K562 (cell line): ENCODE data around the gene PIP4K2C. TPM values are rescaled to one million over a fixed set of nuclear protein-coding genes. Genes with fewer than 3 reads are reported as not detected.

Experiments used
- ARHGAP35 ChIP-seq: fragments of 450-650 bp; IDR thresholded peaks from 2 replicates; pipeline ENCODE4 v1.6.1; 2018; ENCODE audit not compliant: partially characterized antibody
- ARID1B ChIP-seq: fragments of 450-650 bp; IDR thresholded peaks from 2 replicates; pipeline ENCODE4 v1.6.1; 2016; ENCODE audit warnings: antibody characterized with exemption, mild to moderate bottlenecking, inconsistent platforms
- ATF2 ChIP-seq: sonication (generic); formaldehyde crosslinking; IDR thresholded peaks from 2 replicates; pipeline ENCODE4 v1.8.1; 2022; ENCODE audit warnings: missing genetic modification reagents
- ATF7 ChIP-seq: fragments of 450-650 bp; IDR thresholded peaks from 2 replicates; pipeline ENCODE4 v1.7.1; 2014; ENCODE audit warnings: mild to moderate bottlenecking, moderate library complexity
- DNMT1 ChIP-seq: fragments of 450-650 bp; IDR thresholded peaks from 2 replicates; pipeline ENCODE4 v1.6.1; 2016; ENCODE audit warnings: antibody characterized with exemption, mild to moderate bottlenecking
- HSF4 ChIP-seq: fragments of 250-450 bp; sonication (Bioruptor Pico); IDR thresholded peaks from 2 replicates; pipeline ENCODE4 v2.1.2; 2022; ENCODE audit warnings: mild to moderate bottlenecking, moderate library complexity, borderline replicate concordance
- MBD2 ChIP-seq: sonication (generic); IDR thresholded peaks from 2 replicates; pipeline ENCODE4 v1.6.1; 2016; ENCODE audit warnings: low read depth, borderline replicate concordance
- MEIS2 ChIP-seq: fragments of 450-650 bp; IDR thresholded peaks from 2 replicates; pipeline ENCODE4 v1.6.1; 2014; ENCODE audit warnings: mild to moderate bottlenecking; ENCODE audit not compliant: partially characterized antibody
- PREB ChIP-seq: sonication (generic); formaldehyde crosslinking; IDR thresholded peaks from 2 replicates; pipeline ENCODE4 v1.8.1; 2023; ENCODE audit warnings: mild to moderate bottlenecking, missing genetic modification reagents
- SMARCA5 ChIP-seq: fragments of 450-650 bp; IDR thresholded peaks from 2 replicates; pipeline ENCODE4 v1.6.1; 2016
- SMARCC2 ChIP-seq: fragments of 450-650 bp; IDR thresholded peaks from 2 replicates; pipeline ENCODE4 v1.6.1; 2017; ENCODE audit warnings: antibody characterized with exemption, moderate library complexity, mild to moderate bottlenecking, low read depth
- TAF15 ChIP-seq: fragments of 200-400 bp; formaldehyde crosslinking; IDR thresholded peaks from 2 replicates; pipeline ENCODE4 v1.6.1; 2017; ENCODE audit warnings: mild to moderate bottlenecking, low read depth, low read length, moderate library complexity
- TAF7 ChIP-seq: fragments of 450-650 bp; IDR thresholded peaks from 2 replicates; pipeline ENCODE4 v1.6.1; 2016; ENCODE audit warnings: missing genetic modification characterization, missing compliant biosample characterization
- TEAD1 ChIP-seq, 2 experiments: fragments of 450-650 bp in 1 of 2; sonication (generic) in 1 of 2; formaldehyde crosslinking; IDR thresholded peaks; 2 replicates each; pipeline versions ENCODE4 v1.4.0 to v1.8.0; 2020 to 2022; ENCODE audit warnings: mild to moderate bottlenecking in 2 of 2, missing genetic modification reagents in 1 of 2
- ZC3H8 ChIP-seq: fragments of 450-650 bp; IDR thresholded peaks from 2 replicates; pipeline ENCODE4 v1.6.1; 2017
- ZNF146 ChIP-seq: IDR thresholded peaks from one replicate; pipeline ENCODE4 v1.6.1; 2018; ENCODE audit warnings: missing compliant biosample characterization; ENCODE audit not compliant: unreplicated experiment
- ZNF347 ChIP-seq: fragments of 450-650 bp; formaldehyde crosslinking; IDR thresholded peaks from 2 replicates; pipeline ENCODE4 v1.4.0; 2020; ENCODE audit warnings: low read depth, mild to moderate bottlenecking, moderate library complexity
- ZNF766 ChIP-seq: fragments of 200-800 bp; sonication (Bioruptor generic); conservative IDR thresholded peaks from 2 replicates; pipeline ENCODE4 v1.6.1; 2016; ENCODE audit warnings: missing genetic modification characterization, missing compliant biosample characterization
- polyA plus RNA-seq, 8 experiments: library from polyadenylated mRNA; depleted of rRNA in 4 of 8; stranded (reverse) in 5 of 8; unstranded in 3 of 8; fragments of >200 nt; fragmentation: Nextera tagmentation in 2 of 8; fragmentation: Illumina TruSeq in 1 of 8; extraction: Ambion mirVana in 2 of 8; extraction: Trizol in 1 of 8; gene quantifications; 2 replicates each; pipeline versions ENCODE4 v1.2.1 to v1.2.3, GENCODE V29; 2011 to 2014; ENCODE audit warnings: inconsistent platforms in 1 of 8, missing spikeins in 1 of 8
- total RNA-seq, 7 experiments: library from RNA; depleted of rRNA in 6 of 7; stranded (reverse); fragments of >200 nt in 6 of 7; fragmentation: Illumina TruSeq in 2 of 7; extraction: Trizol in 2 of 7; gene quantifications; 2 replicates each; pipeline versions ENCODE4 v1.2.1 to v1.2.3, GENCODE V29; 2011 to 2021; ENCODE audit warnings: low replicate concordance in 1 of 7
- TF ChIP-seq, protein P1 (sequence below): fragments of 250-450 bp; sonication (Bioruptor Pico); IDR thresholded peaks from 2 replicates; pipeline ENCODE4 v1.4.0; 2020; ENCODE audit warnings: mild to moderate bottlenecking, moderate library complexity
- TF ChIP-seq, protein P2 (sequence below): fragments of 200-800 bp; sonication (Bioruptor generic); IDR thresholded peaks from 2 replicates; pipeline ENCODE4 v1.6.1; 2016; ENCODE audit warnings: missing genetic modification characterization, missing compliant biosample characterization

The PIP4K2C gene
- total and polyA plus RNA-seq, 9 of the 15 experiments (the other 6 are each of a cell fraction or from before 2014, with no cell fraction given): 9.0 to 41.4 (median 18.3) TPM

DNA sequence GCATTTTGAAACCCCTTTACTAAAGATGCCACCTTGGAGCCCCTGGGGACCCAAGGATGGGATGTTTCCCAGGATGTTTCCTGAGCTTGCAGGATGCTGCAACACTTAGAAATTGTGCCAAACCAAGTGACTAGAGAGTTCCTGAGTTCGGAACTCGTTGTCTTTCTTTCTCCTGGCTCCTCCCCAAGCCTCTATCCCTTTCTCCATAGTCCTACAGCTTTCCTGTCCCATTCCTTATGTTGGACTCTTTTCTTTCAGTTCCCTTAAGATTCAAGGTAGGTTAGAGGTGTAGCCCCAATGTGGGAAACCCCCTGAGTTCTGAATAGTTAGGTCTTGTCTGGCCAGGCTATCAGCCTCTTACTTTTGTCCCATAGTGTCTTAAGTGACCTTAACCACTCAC is 42.5 kb upstream of the PIP4K2C start (continued):
- TF ChIP-seq ZNF347 (CRISPR knock-in tag): no peak
- TF ChIP-seq MBD2: no peak
- no peak for TF ChIP-seq TAF15
- TF ChIP-seq ZC3H8: no peak
- no peak for TF ChIP-seq HSF4
- TF ChIP-seq ZNF766 (CRISPR knock-in tag): no peak
- TF ChIP-seq ARID1B: peak; percentile 17; the same call in 1 of the 2 replicates
- TF ChIP-seq MEIS2: no peak
- no peak for TF ChIP-seq SMARCA5
- TF ChIP-seq DNMT1: no peak
- TF ChIP-seq, protein P1, sequence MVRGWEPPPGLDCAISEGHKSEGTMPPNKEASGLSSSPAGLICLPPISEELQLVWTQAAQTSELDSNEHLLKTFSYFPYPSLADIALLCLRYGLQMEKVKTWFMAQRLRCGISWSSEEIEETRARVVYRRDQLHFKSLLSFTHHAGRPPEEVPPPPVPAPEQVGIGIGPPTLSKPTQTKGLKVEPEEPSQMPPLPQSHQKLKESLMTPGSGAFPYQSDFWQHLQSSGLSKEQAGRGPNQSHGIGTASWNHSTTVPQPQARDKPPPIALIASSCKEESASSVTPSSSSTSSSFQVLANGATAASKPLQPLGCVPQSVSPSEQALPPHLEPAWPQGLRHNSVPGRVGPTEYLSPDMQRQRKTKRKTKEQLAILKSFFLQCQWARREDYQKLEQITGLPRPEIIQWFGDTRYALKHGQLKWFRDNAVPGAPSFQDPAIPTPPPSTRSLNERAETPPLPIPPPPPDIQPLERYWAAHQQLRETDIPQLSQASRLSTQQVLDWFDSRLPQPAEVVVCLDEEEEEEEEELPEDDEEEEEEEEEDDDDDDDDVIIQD: no peak
- TF ChIP-seq PREB (CRISPR knock-in tag): no peak
- no peak for TF ChIP-seq SMARCC2
- TF ChIP-seq ATF2 (CRISPR knock-in tag): no peak
- TF ChIP-seq ARHGAP35: no peak
- TF ChIP-seq, protein P2, sequence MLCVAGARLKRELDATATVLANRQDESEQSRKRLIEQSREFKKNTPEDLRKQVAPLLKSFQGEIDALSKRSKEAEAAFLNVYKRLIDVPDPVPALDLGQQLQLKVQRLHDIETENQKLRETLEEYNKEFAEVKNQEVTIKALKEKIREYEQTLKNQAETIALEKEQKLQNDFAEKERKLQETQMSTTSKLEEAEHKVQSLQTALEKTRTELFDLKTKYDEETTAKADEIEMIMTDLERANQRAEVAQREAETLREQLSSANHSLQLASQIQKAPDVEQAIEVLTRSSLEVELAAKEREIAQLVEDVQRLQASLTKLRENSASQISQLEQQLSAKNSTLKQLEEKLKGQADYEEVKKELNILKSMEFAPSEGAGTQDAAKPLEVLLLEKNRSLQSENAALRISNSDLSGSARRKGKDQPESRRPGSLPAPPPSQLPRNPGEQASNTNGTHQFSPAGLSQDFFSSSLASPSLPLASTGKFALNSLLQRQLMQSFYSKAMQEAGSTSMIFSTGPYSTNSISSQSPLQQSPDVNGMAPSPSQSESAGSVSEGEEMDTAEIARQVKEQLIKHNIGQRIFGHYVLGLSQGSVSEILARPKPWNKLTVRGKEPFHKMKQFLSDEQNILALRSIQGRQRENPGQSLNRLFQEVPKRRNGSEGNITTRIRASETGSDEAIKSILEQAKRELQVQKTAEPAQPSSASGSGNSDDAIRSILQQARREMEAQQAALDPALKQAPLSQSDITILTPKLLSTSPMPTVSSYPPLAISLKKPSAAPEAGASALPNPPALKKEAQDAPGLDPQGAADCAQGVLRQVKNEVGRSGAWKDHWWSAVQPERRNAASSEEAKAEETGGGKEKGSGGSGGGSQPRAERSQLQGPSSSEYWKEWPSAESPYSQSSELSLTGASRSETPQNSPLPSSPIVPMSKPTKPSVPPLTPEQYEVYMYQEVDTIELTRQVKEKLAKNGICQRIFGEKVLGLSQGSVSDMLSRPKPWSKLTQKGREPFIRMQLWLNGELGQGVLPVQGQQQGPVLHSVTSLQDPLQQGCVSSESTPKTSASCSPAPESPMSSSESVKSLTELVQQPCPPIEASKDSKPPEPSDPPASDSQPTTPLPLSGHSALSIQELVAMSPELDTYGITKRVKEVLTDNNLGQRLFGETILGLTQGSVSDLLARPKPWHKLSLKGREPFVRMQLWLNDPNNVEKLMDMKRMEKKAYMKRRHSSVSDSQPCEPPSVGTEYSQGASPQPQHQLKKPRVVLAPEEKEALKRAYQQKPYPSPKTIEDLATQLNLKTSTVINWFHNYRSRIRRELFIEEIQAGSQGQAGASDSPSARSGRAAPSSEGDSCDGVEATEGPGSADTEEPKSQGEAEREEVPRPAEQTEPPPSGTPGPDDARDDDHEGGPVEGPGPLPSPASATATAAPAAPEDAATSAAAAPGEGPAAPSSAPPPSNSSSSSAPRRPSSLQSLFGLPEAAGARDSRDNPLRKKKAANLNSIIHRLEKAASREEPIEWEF (CRISPR knock-in tag): no peak
- TF ChIP-seq TAF7 (tag): no peak
- no peak for TF ChIP-seq ZNF146 (CRISPR knock-in tag)
- peak; percentile 70; the same call in 1 of the 2 replicates for TF ChIP-seq ATF7
- no peak for TF ChIP-seq TEAD1 (CRISPR knock-in tag; IDR thresholded peaks at IDR 0.05)
